Dermis microvascular lymphatic vessel endothelial cell (primary cell): ENCODE data around the gene OSMR. TPM values are rescaled to one million over a fixed set of nuclear protein-coding genes. Genes with fewer than 3 reads are reported as not detected.

Experiments
- DNase-seq, 2 donors: peaks; one replicate each; pipeline versions ENCODE4 v3.0.0 to v3.0.0-alpha.2; 2010; ENCODE audit warnings: low read depth in 2 of 2
- total RNA-seq: library from RNA; depleted of rRNA; stranded (reverse); fragments of >200 nt; gene quantifications from 2 replicates; pipeline ENCODE4 v1.2.1, GENCODE V29; 2014

OSMR gene
- total RNA-seq, 1 donor from 2014 or later, result 8.0 TPM

GRCh38 chr5:38871058-38871605 is 25.3 kb downstream of the OSMR start:
- DNase-seq, result no peak

GRCh38 chr5:38871790-38872551 is 26.2 kb downstream of the OSMR start:
- peak in 1 of 2 donors; percentile 82 for DNase-seq

GRCh38 chr5:38872826-38873225 is 27.0 kb downstream of the OSMR start:
- DNase-seq, result no peak

GRCh38 chr5:38874948-38875456 is 29.2 kb downstream of the OSMR start:
- no peak for DNase-seq

- no peak for DNase-seq
These were observed 32.7 kb downstream of the OSMR start for GRCh38 chr5:38878391-38879077.

GRCh38 chr5:38879078-38879460 is 33.3 kb downstream of the OSMR start:
- DNase-seq, result no peak

GRCh38 chr5:38883842-38884241 is 38.0 kb downstream of the OSMR start:
- DNase-seq, result peak in 1 of 2 donors; percentile 23

GRCh38 chr5:38885208-38885607 is 39.4 kb downstream of the OSMR start:
- no peak for DNase-seq

GRCh38 chr5:38888041-38888440 is 42.2 kb downstream of the OSMR start:
- DNase-seq, result no peak

GRCh38 chr5:38889424-38889823 is 43.6 kb downstream of the OSMR start:
- no peak for DNase-seq

- no peak for DNase-seq
These were observed 45.8 kb downstream of the OSMR start for GRCh38 chr5:38891563-38891962.

- DNase-seq, result no peak
These were observed 46.6 kb downstream of the OSMR start for GRCh38 chr5:38892363-38892762.

- no peak for DNase-seq
These were observed 50.9 kb downstream of the OSMR start for GRCh38 chr5:38896760-38897159.

- DNase-seq, result no peak
These were observed 54.1 kb downstream of the OSMR start for GRCh38 chr5:38899936-38900335.

- no peak for DNase-seq
These were observed 59.7 kb downstream of the OSMR start for GRCh38 chr5:38905516-38905915.

GRCh38 chr5:38906503-38906902 is 60.7 kb downstream of the OSMR start:
- no peak for DNase-seq

- no peak for DNase-seq
These were observed 66.1 kb downstream of the OSMR start for GRCh38 chr5:38911933-38912332.

- DNase-seq, result no peak
These were observed 67.9 kb downstream of the OSMR start for GRCh38 chr5:38913714-38914113.

GRCh38 chr5:38916802-38917201 is 71.0 kb downstream of the OSMR start:
- no peak for DNase-seq

GRCh38 chr5:38921174-38921573 is 75.4 kb downstream of the OSMR start:
- peak in 1 of 2 donors; percentile 20 for DNase-seq

- DNase-seq, result peak; percentile 31 to 67
These were observed 76.4 kb downstream of the OSMR start for GRCh38 chr5:38922199-38922598.

GRCh38 chr5:38923661-38924451 is 78.0 kb downstream of the OSMR start:
- DNase-seq, result no peak
